Heart left ventricle (tissue), 13 donors: ENCODE measurements around the gene LIG3.

Source experiments
- POLR2A ChIP-seq, 2 donors: fragments of 450-650 bp; IDR thresholded peaks; one replicate each; pipeline ENCODE4 v1.6.1; 2017; ENCODE audit warnings: antibody characterized with exemption in 2 of 2, mild to moderate bottlenecking in 2 of 2, moderate library complexity in 2 of 2
- TF ChIP-seq, protein P1 (sequence below), 12 donors: fragments of 200-600 bp; sonication (generic) in 4 of 12; IDR thresholded peaks; one replicate each; pipeline versions ENCODE4 v1.5.0 to v1.8.0; 2018 to 2022; ENCODE audit warnings: antibody characterized with exemption in 12 of 12, mild to moderate bottlenecking in 5 of 12
- donor health status: ischemic (EF 13 %, LVEDD 7.1; RV severe dilation, severe dysfunction).
- donor health status: DM: no; HTN: yes; CAD: no.
- donor health status: DM: no; HTN: no; CAD: no.
- donor health status: ischemic (EF 25% LVEDD 6.9; RV normal size, moderate dysfunction).
- donor health status: ischemic (EF 25% LVEDD 5.7; RV mildly dilated, moderate dysfunction).
- donor health status: ischemic (EF 35%, LVEDD 5.7; RV mildly dilated, moderate dysfunction).
- donor health status: nonischemic (EF 11% LVEDD 7.7; RV severe dilation, severe dysfunction).
- donor health status: DM: yes; HTN: yes; CAD: no.
- donor health status: PGD.
- donor health status: ischemic (EF 29% LVEDD 5.4; RV normal size, mild dysfunction).
- donor health status: nonischemic (EF 23%, LVEDD 6.1; RV moderate dilation, normal function).

DNA sequence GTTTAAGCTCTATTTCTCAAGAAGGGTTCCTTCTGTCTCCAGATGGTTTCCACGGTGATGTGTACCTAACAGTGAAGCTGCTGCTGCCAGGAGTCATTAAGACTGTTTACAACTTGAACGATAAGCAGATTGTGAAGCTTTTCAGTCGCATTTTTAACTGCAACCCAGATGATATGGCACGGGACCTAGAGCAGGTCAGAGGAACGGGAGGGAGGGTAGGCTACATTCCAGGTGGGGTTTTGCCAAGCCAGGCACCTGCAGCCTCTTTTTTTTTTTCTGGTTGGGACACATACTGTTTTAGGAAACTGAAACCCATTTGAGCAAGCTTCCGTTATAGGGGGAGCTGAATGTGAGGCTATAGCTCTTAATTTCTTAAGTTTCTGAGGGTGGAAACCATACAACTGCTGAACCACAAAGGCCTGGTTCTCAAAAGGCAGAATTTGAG, 10.6 kb downstream of the LIG3 start:
- TF ChIP-seq, protein P1, sequence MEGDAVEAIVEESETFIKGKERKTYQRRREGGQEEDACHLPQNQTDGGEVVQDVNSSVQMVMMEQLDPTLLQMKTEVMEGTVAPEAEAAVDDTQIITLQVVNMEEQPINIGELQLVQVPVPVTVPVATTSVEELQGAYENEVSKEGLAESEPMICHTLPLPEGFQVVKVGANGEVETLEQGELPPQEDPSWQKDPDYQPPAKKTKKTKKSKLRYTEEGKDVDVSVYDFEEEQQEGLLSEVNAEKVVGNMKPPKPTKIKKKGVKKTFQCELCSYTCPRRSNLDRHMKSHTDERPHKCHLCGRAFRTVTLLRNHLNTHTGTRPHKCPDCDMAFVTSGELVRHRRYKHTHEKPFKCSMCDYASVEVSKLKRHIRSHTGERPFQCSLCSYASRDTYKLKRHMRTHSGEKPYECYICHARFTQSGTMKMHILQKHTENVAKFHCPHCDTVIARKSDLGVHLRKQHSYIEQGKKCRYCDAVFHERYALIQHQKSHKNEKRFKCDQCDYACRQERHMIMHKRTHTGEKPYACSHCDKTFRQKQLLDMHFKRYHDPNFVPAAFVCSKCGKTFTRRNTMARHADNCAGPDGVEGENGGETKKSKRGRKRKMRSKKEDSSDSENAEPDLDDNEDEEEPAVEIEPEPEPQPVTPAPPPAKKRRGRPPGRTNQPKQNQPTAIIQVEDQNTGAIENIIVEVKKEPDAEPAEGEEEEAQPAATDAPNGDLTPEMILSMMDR (IDR thresholded peaks at IDR 0.05): no peak
- no peak for TF ChIP-seq POLR2A (IDR thresholded peaks at IDR 0.05)
